ENCODE measurements around the gene BTN3A1.

- TF ChIP-seq, protein P1, sequence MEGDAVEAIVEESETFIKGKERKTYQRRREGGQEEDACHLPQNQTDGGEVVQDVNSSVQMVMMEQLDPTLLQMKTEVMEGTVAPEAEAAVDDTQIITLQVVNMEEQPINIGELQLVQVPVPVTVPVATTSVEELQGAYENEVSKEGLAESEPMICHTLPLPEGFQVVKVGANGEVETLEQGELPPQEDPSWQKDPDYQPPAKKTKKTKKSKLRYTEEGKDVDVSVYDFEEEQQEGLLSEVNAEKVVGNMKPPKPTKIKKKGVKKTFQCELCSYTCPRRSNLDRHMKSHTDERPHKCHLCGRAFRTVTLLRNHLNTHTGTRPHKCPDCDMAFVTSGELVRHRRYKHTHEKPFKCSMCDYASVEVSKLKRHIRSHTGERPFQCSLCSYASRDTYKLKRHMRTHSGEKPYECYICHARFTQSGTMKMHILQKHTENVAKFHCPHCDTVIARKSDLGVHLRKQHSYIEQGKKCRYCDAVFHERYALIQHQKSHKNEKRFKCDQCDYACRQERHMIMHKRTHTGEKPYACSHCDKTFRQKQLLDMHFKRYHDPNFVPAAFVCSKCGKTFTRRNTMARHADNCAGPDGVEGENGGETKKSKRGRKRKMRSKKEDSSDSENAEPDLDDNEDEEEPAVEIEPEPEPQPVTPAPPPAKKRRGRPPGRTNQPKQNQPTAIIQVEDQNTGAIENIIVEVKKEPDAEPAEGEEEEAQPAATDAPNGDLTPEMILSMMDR (IDR thresholded peaks at IDR 0.05): no peak
- TF ChIP-seq POLR2A (IDR thresholded peaks at IDR 0.05) (no peak), POLR2AphosphoS5 (IDR thresholded peaks at IDR 0.05) (no peak)
Observed at GRCh38 chr6:26400626-26401025, 1.4 kb upstream of the BTN3A1 start.

Data from stomach (tissue), 4 donors.